ENCODE data around the gene CCDC197. TPM values are rescaled to one million over a fixed set of nuclear protein-coding genes. Genes with fewer than 3 reads are reported as not detected.

The CCDC197 gene
- total RNA-seq, 4 donors from 2014 or later = not detected

- TF ChIP-seq CTCF (IDR thresholded peaks at IDR 0.05; ENCODE audit: low read depth) = no peak
These were observed 9.7 kb upstream of the CCDC197 start for GRCh38 chr14:93987376-93987775.

GRCh38 chr14:93987815-93988476, 9.2 kb upstream of the CCDC197 start:
- TF ChIP-seq CTCF (IDR thresholded peaks at IDR 0.05; ENCODE audit: low read depth) = no peak

DNA sequence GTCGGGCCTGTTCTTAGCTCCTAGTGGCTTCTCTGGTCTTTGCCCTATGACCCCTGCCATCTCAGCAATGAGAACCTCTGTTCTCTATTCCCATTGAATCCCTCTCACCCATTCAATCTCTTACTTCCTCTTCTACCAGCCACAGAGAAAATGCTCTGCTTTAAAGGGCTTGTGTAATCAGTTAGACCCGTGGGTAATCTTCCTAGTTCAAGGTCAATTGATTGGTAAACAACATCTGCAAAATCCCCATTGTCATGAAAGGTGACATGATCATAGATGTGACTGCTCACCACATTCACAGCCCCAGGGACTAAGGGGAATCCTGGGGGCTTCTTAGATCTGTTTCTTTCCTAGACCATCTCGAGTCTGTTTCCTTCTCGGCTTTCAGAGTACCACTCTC, 7.2 kb upstream of the CCDC197 start:
- TF ChIP-seq CTCF (IDR thresholded peaks at IDR 0.05; ENCODE audit: low read depth) = no peak

DNA sequence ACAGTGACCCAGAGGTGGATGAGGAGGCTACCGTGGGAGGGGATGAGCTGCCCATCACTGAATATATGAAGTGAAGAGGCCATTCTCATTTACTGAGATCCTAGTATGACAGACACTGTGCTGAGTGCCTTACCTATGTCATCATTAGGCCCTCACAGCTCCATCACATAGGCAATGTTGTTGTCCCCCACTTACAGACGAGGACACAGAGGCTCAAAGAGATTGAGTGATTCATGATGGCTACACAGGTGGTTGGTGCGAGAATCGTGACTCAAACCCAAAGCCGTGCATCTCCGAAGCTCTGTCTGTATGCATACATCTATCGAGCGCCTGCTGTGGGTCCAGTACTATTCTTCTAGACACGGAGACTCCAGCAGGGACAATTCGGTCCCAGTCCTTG, 5.9 kb upstream of the CCDC197 start:
- no peak for TF ChIP-seq CTCF (IDR thresholded peaks at IDR 0.05; ENCODE audit: low read depth)

GRCh38 chr14:93991649-93992048, 5.5 kb upstream of the CCDC197 start:
- no peak for TF ChIP-seq CTCF (IDR thresholded peaks at IDR 0.05; ENCODE audit: low read depth)

- TF ChIP-seq CTCF (IDR thresholded peaks at IDR 0.05; ENCODE audit: low read depth) = no peak
These were observed 3.7 kb upstream of the CCDC197 start for GRCh38 chr14:93993382-93993781.

DNA sequence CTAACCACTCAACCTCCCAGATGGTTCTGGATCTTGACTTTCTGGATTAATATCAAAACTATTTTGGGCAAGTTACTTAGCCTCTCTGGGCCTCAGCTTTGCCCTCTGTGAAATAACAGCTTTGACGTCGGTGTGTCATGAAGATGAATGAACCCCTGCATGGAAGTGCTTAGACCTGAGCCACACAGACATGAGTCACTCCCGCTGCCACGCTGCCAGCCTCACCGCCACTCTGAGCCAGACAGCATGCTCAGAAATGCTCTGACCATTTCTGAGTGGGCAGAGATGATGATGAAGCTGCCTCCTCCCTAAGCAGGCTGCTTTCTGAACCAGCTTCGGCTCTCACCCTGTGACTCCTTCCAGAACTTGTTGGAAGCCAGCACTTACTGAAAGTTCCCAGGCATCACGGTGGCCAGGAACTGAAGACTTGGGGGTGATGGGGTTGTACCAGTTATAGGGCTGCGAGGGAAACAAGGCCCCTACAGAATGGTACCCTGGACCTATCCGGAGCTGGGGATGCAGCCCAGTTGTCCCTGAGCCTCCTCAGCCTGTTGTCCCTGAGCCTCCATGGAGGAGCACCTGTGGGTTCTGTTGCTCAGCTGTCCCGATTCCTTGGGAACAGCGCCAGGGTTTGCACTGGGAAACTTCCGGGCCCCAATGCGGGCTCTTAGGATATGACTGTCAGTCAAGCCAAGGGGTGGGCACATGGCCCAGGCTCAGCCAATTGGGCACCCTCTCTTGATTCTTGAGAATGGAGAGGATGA, 2.0 kb upstream of the CCDC197 start:
- TF ChIP-seq CTCF (IDR thresholded peaks at IDR 0.05; ENCODE audit: low read depth) = no peak
